GM19025 (cell line): ENCODE data around the gene ZNF165.
A peak's percentile ranks its signal among the peaks of the same experiment; 100 is the strongest.
"Not testable (repeated sequence)": the region's sequence is repeated elsewhere in the genome, so short reads cannot be mapped to it uniquely, and the experiment has no call there.

Experiments
- ATAC-seq: cut with Tn5 transposase; IDR thresholded peaks from one replicate; pipeline ENCODE4 v1.9.1; 2021; ENCODE audit warnings: mild to moderate bottlenecking, low read depth, moderate library complexity; ENCODE audit not compliant: unreplicated experiment

Gene ZNF165

GRCh38 chr6:28080381-28080630 is at the start of gene ZNF165:
Gene ZNF165, plus strand, starts transcription at chr6:28080568. Its CDS starts 4,913 bp downstream, at chr6:28085481.
- not testable (repeated sequence) for ATAC-seq

GRCh38 chr6:28053584-28053983 is 26.8 kb upstream of the ZNF165 start:
- no peak for ATAC-seq

GRCh38 chr6:28060405-28060804 is 20.0 kb upstream of the ZNF165 start:
- ATAC-seq: no peak

- ATAC-seq: no peak
Measured at GRCh38 chr6:28064272-28064671, 16.1 kb upstream of the ZNF165 start.

- no peak for ATAC-seq
Measured at GRCh38 chr6:28068067-28068466, 12.3 kb upstream of the ZNF165 start.

GRCh38 chr6:28070968-28071367 is 9.4 kb upstream of the ZNF165 start:
- ATAC-seq: not testable (repeated sequence)

- no peak for ATAC-seq
Measured at GRCh38 chr6:28078050-28078449, 2.3 kb upstream of the ZNF165 start.

GRCh38 chr6:28078836-28079235 is 1.5 kb upstream of the ZNF165 start:
- ATAC-seq: no peak

GRCh38 chr6:28080631-28081485 is 490 bp downstream of the ZNF165 start:
- peak; percentile 72 for ATAC-seq

GRCh38 chr6:28081486-28081751 is 1.1 kb downstream of the ZNF165 start:
- ATAC-seq: no peak

GRCh38 chr6:28082939-28083338 is 2.6 kb downstream of the ZNF165 start:
- ATAC-seq: no peak

GRCh38 chr6:28089054-28089453 is 8.7 kb downstream of the ZNF165 start:
- ATAC-seq: no peak

GRCh38 chr6:28090917-28091586 is 10.7 kb downstream of the ZNF165 start:
- no peak for ATAC-seq

- not testable (repeated sequence) for ATAC-seq
Measured at GRCh38 chr6:28102222-28102621, 21.9 kb downstream of the ZNF165 start.

- ATAC-seq: not testable (repeated sequence)
Measured at GRCh38 chr6:28102699-28103098, 22.3 kb downstream of the ZNF165 start.

GRCh38 chr6:28104392-28105244 is 24.2 kb downstream of the ZNF165 start:
- peak; percentile 100 for ATAC-seq

- ATAC-seq: no peak
Measured at GRCh38 chr6:28105245-28105639, 24.9 kb downstream of the ZNF165 start.

GRCh38 chr6:28107506-28107905 is 27.1 kb downstream of the ZNF165 start:
- ATAC-seq: no peak

- ATAC-seq: no peak
Measured at GRCh38 chr6:28111964-28112363, 31.6 kb downstream of the ZNF165 start.

- ATAC-seq: no peak
Measured at GRCh38 chr6:28115799-28116198, 35.4 kb downstream of the ZNF165 start.

GRCh38 chr6:28117386-28118050 is 37.1 kb downstream of the ZNF165 start:
- no peak for ATAC-seq
